Measurements from ENCODE around the gene SMAD3. TPM values are rescaled to one million over a fixed set of nuclear protein-coding genes. Genes with fewer than 3 reads are reported as not detected.

The SMAD3 gene
- total and polyA plus RNA-seq, 2 of the 4 experiments (the other 2 are of a cell fraction) = 71.0 to 177 TPM

GRCh38 chr15:67134067-67134838, 68.9 kb downstream of the SMAD3 start (continued):
- TF ChIP-seq CEBPB (IDR thresholded peaks at IDR 0.05; ENCODE audit: low read depth, low read length) (0 out of 2 replicates have a peak, but pooled peaks have one; percentile 8), BHLHE40 (IDR thresholded peaks at IDR 0.05; ENCODE audit: low read depth, low read length) (no peak)

- H3K4me3 ChIP-seq (ENCODE audit: insufficient read depth, low read depth, low read length) = no peak overlapping the region
- peak overlapping the region; percentile 73 for H2BK120ac ChIP-seq (ENCODE audit: low read depth, low read length)
- 0% methylated on average over 2 of the region's 4 CpGs; no CpG with 5 or more reads in 1 of the 2 experiments for WGBS, 2 experiments (ENCODE audit: extremely low coverage in 2 of 2, insufficient read length in 1 of 2)
- H3K56ac ChIP-seq (ENCODE audit: extremely low read depth, insufficient read depth, low read length) = peak overlapping the region; percentile 81
- H3K36me3 ChIP-seq (ENCODE audit: control insufficient read depth, insufficient read depth, low read length) = peaks cover 32% of the 10 kb centered on the region
- DNase-seq (no peak), ATAC-seq (ENCODE audit: low read depth) (peak; percentile 5)
- no peaks in the 10 kb centered on the region for H3K9me3 ChIP-seq (ENCODE audit: control insufficient read depth, insufficient read depth, low read length)
- ChIA-PET CTCF (interaction anchor here (0.6 to 0.7 kb wide), 2 partner anchors 23 to 25 kb away, joined by 3 to 4 read pairs; no protein-coding TSS in a partner anchor), POLR2A (ENCODE audit: unreplicated experiment) (no interaction called here)
- peaks cover 6 to 88% of the 10 kb centered on the region in 2 experiments for H3K79me1 ChIP-seq (ENCODE audit: low read depth in 1 of 2, low read length in 2 of 2)
- H3K4me2 ChIP-seq (ENCODE audit: low read depth, low read length) = peak overlapping the region; percentile 34
- H2AFZ ChIP-seq (replicated peaks; ENCODE audit: low read length, poor library complexity) = no peak overlapping the region
- H3K9me1 ChIP-seq (ENCODE audit: insufficient read depth, low read length) = peaks cover 54% of the 10 kb centered on the region
- BruUV-seq (replicated peaks) = no TSS peak
- H2BK15ac ChIP-seq (ENCODE audit: low read depth, low read length) = peak overlapping the region; percentile 80; the same call in 2 of the 3 replicates
- dilution Hi-C loops (cut with HindIII; ENCODE audit: low sequenced_read_pairs, unreplicated experiment) = no loop called here
- peak overlapping the region; percentile 84 for H3K14ac ChIP-seq (replicated peaks; ENCODE audit: low read depth, low read length)
- peaks cover 43% of the 10 kb centered on the region for H4K20me1 ChIP-seq (ENCODE audit: insufficient read depth, low read length)
- peaks cover 73% of the 10 kb centered on the region for H3K4me1 ChIP-seq (ENCODE audit: control insufficient read depth, insufficient read depth, low read length)
- intact Hi-C loops (cut with micrococcal nuclease) = loop anchor here (2.0 kb wide), 1 partner anchor 44 kb away; no protein-coding TSS in a partner anchor
- H3K27me3 ChIP-seq (ENCODE audit: control insufficient read depth, insufficient read depth, low read length) = no peaks in the 10 kb centered on the region
- peak overlapping the region; percentile 94 for H2AK5ac ChIP-seq (ENCODE audit: low read depth, low read length)
- peak overlapping the region; percentile 62 to 90; a peak in 3 of 4 replicates for H4K8ac ChIP-seq (ENCODE audit: low read depth in 2 of 2, low read length in 2 of 2)
- H3K18ac ChIP-seq (ENCODE audit: low read depth, low read length) = peak overlapping the region; percentile 95
- H2BK5ac ChIP-seq (ENCODE audit: low read depth, low read length, poor library complexity, severe bottlenecking) = peak overlapping the region; percentile 95
- peak overlapping the region; percentile 90 for H4K91ac ChIP-seq (ENCODE audit: insufficient read depth, low read depth, low read length)
- H3K23ac ChIP-seq (ENCODE audit: low read depth, low read length) = peak overlapping the region; percentile 96
- in situ Hi-C loops (cut with MboI; ENCODE audit: low sequenced_read_pairs) = no loop called here
- peak overlapping the region; percentile 79 for H2AK9ac ChIP-seq (replicated peaks; ENCODE audit: low read depth, low read length, poor library complexity)
- peak overlapping the region; percentile 89 for H4K5ac ChIP-seq (ENCODE audit: low read depth, low read length)
- H2BK20ac ChIP-seq (ENCODE audit: low read depth, low read length) = peak overlapping the region; percentile 83
- peak overlapping the region; percentile 95 for H3K4ac ChIP-seq (ENCODE audit: low read depth, low read length)
- H3K27ac ChIP-seq (ENCODE audit: insufficient read depth, low read length) = peak overlapping the region; percentile 96
- H3K9ac ChIP-seq (ENCODE audit: low read depth, low read length) = peak overlapping the region; percentile 76
- TF ChIP-seq MAFK (IDR thresholded peaks at IDR 0.05; ENCODE audit: low read depth, low read length) (no peak), MAZ (IDR thresholded peaks at IDR 0.05; ENCODE audit: borderline replicate concordance, low read depth, low read length) (no peak), CHD1 (IDR thresholded peaks at IDR 0.05; ENCODE audit: low read depth, low read length) (no peak), MXI1 (IDR thresholded peaks at IDR 0.05; ENCODE audit: borderline replicate concordance, low read depth, low read length) (no peak), RFX5 (IDR thresholded peaks at IDR 0.05; ENCODE audit: low read depth, low read length) (no peak), RAD21 (IDR thresholded peaks at IDR 0.05; ENCODE audit: low read length) (no peak), BHLHE40 (IDR thresholded peaks at IDR 0.05; ENCODE audit: low read depth, low read length) (no peak), NFE2L2 (IDR thresholded peaks at IDR 0.05; ENCODE audit: low read depth, low read length) (no peak), RCOR1 (IDR thresholded peaks at IDR 0.05; ENCODE audit: insufficient replicate concordance, low read length) (no peak)
- TF ChIP-seq, protein P1, sequence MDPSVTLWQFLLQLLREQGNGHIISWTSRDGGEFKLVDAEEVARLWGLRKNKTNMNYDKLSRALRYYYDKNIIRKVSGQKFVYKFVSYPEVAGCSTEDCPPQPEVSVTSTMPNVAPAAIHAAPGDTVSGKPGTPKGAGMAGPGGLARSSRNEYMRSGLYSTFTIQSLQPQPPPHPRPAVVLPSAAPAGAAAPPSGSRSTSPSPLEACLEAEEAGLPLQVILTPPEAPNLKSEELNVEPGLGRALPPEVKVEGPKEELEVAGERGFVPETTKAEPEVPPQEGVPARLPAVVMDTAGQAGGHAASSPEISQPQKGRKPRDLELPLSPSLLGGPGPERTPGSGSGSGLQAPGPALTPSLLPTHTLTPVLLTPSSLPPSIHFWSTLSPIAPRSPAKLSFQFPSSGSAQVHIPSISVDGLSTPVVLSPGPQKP (IDR thresholded peaks at IDR 0.05; ENCODE audit: borderline replicate concordance, low read depth, low read length) = no peak
- TF ChIP-seq, protein P2, sequence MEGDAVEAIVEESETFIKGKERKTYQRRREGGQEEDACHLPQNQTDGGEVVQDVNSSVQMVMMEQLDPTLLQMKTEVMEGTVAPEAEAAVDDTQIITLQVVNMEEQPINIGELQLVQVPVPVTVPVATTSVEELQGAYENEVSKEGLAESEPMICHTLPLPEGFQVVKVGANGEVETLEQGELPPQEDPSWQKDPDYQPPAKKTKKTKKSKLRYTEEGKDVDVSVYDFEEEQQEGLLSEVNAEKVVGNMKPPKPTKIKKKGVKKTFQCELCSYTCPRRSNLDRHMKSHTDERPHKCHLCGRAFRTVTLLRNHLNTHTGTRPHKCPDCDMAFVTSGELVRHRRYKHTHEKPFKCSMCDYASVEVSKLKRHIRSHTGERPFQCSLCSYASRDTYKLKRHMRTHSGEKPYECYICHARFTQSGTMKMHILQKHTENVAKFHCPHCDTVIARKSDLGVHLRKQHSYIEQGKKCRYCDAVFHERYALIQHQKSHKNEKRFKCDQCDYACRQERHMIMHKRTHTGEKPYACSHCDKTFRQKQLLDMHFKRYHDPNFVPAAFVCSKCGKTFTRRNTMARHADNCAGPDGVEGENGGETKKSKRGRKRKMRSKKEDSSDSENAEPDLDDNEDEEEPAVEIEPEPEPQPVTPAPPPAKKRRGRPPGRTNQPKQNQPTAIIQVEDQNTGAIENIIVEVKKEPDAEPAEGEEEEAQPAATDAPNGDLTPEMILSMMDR (conservative IDR thresholded peaks at IDR 0.05; ENCODE audit: low read depth, low read length) = no peak
Measured at GRCh38 chr15:67134871-67135492, 69.6 kb downstream of the SMAD3 start.
